Adrenal gland (tissue), 12 donors: ENCODE results near the gene URI1. TPM values are rescaled to one million over a fixed set of nuclear protein-coding genes. Genes with fewer than 3 reads are reported as not detected.
A peak's percentile ranks its signal among the peaks of the same experiment; 100 is the strongest.

Experiments used
- DNase-seq, 7 donors: peaks; one replicate each; pipeline ENCODE4 v3.0.0-alpha.2; 2019 to 2020
- H3K27ac ChIP-seq, 5 donors: fragments of 200-600 bp; sonication (generic) in 4 of 5; 1 replicate in 3 of 5; 2 replicates in 2 of 5; pipeline versions ENCODE4 v1.5.1 to v1.8.0; 2016 to 2020; ENCODE audit warnings: mild to moderate bottlenecking in 1 of 5
- H3K27me3 ChIP-seq: fragments of 200-600 bp; 2 replicates; pipeline ENCODE4 v1.8.0; 2021
- H3K36me3 ChIP-seq, 2 donors: fragments of 200-600 bp; replicated peaks in 1 of 2; 1 replicate in 1 of 2; 2 replicates in 1 of 2; pipeline versions ENCODE4 v1.5.1 to v1.8.0; 2018 to 2022
- H3K4me1 ChIP-seq, 2 donors: fragments of 200-600 bp; replicated peaks in 1 of 2; 1 replicate in 1 of 2; 2 replicates in 1 of 2; pipeline versions ENCODE4 v1.5.1 to v1.8.0; 2018 to 2021
- H3K4me3 ChIP-seq, 4 donors: fragments of 200-600 bp; sonication (generic) in 3 of 4; one replicate each; pipeline ENCODE4 v1.5.1; 2016 to 2018
- H3K9me3 ChIP-seq, 3 donors: fragments of 200-600 bp; sonication (generic) in 1 of 3; replicated peaks in 1 of 3; 1 replicate in 2 of 3; 2 replicates in 1 of 3; pipeline versions ENCODE4 v1.5.1 to v1.8.0; 2016 to 2021
- CTCF ChIP-seq, 6 experiments: fragments of 450-650 bp in 4 of 6; fragments of 200-600 bp in 2 of 6; sonication (generic) in 1 of 6; IDR thresholded peaks; 1 replicate in 5 of 6; 2 replicates in 1 of 6; pipeline versions ENCODE4 v1.5.1 to v1.8.0; 2016 to 2021; ENCODE audit warnings: antibody characterized with exemption in 6 of 6, mild to moderate bottlenecking in 2 of 6, moderate library complexity in 1 of 6
- POLR2A ChIP-seq, 2 donors: fragments of 450-650 bp; IDR thresholded peaks; one replicate each; pipeline ENCODE4 v1.6.1; 2017; ENCODE audit warnings: antibody characterized with exemption in 2 of 2, mild to moderate bottlenecking in 2 of 2, moderate library complexity in 1 of 2
- WGBS, 4 donors: extraction: QIAGEN DNeasy Blood & Tissue Kit in 2 of 4; methylation state at CpG; one replicate each; pipeline versions ENCODE4 v1.1.5 to v1.1.7; 2013 to 2017; 5-methylcytosine and 5-hydroxymethylcytosine counted together
- intact Hi-C, 2 donors: fragments of 100-400 bp; cut with DNase I; formaldehyde crosslinking; loops; one replicate each; pipeline versions ENCODE4 v1.14.1 to v1.15.0; 2022 to 2023
- polyA plus RNA-seq, 3 donors: library from polyadenylated mRNA; stranded (reverse); fragments of 200-250 nt in 2 of 3; fragments of 350-450 nt in 1 of 3; fragmentation: Illumina TruSeq in 1 of 3; extraction: RNeasy Lipid Tissue Mini Kit (QIAGEN cat#74804) in 1 of 3; gene quantifications; one replicate each; pipeline ENCODE4 v1.2.3, GENCODE V29; 2013 to 2014
- small RNA-seq, 2 donors: library from RNA; depleted of rRNA; stranded (forward); fragments of <200 nt; gene quantifications; one replicate each; pipeline ENCODE3, GENCODE V24; 2016
- total RNA-seq, 9 donors: library from RNA; depleted of rRNA in 4 of 9; stranded (reverse); fragments of >200 nt in 4 of 9; fragments of 120-200 nt in 1 of 9; fragmentation: NEBNext Ultra II Directional in 1 of 9; extraction: Animal tissue kit (Norgen Biotek cat#: 25700) in 1 of 9; gene quantifications; one replicate each; pipeline versions ENCODE4 v1.1.0 to v1.2.4, GENCODE V29; 2013 to 2023
- donor health status: healthy with polysubstance abuse.
- donor health status: Bipolar disorder and iron deficiency.
- donor health status: DM: yes; HTN: yes; CAD: no.
- donor health status: DM: no; HTN: no; CAD: no.
- donor health status: DM: no; HTN: no; CAD: no.
- donor health status: DM: yes; HTN: yes; CAD: no.

The URI1 gene
- total and polyA plus RNA-seq, 12 donors = 21.6 to 115 (median 71.1) TPM

- H3K27me3 ChIP-seq = no peaks in the 10 kb centered on the region
- intact Hi-C loops = no loop called here
- H3K9me3 ChIP-seq = no peaks in the 10 kb centered on the region
- 69 to 79% (median 74%) methylated on average over 13 to 16 of the region's 16 CpGs for WGBS, 4 donors
- H3K4me3 ChIP-seq = no peak overlapping the region
- TF ChIP-seq CTCF (IDR thresholded peaks at IDR 0.05) = no peak
- no peak for TF ChIP-seq POLR2A (IDR thresholded peaks at IDR 0.05)
- no peaks in the 10 kb centered on the region for H3K36me3 ChIP-seq
- no peaks in the 10 kb centered on the region for H3K4me1 ChIP-seq
- peak in 1 of 7 donors; percentile 24 for DNase-seq
- H3K27ac ChIP-seq = no peak overlapping the region
Measured at GRCh38 chr19:30064771-30065494, 122.9 kb downstream of the URI1 start.

GRCh38 chr19:30065680-30066606, 123.9 kb downstream of the URI1 start:
- intact Hi-C loops = no loop called here
- DNase-seq = peak in 1 of 7 donors; percentile 25

More at GRCh38 chr19:30065680-30066606, 123.9 kb downstream of the URI1 start:
- no peak overlapping the region for H3K27ac ChIP-seq
- H3K4me1 ChIP-seq = no peaks in the 10 kb centered on the region
- no peaks in the 10 kb centered on the region for H3K27me3 ChIP-seq
- no peak overlapping the region for H3K4me3 ChIP-seq
- 87 to 93% (median 93%) methylated on average over 5 of the region's 5 CpGs for WGBS, 4 donors
- no peaks in the 10 kb centered on the region for H3K9me3 ChIP-seq
- H3K36me3 ChIP-seq = no peaks in the 10 kb centered on the region
- TF ChIP-seq CTCF (IDR thresholded peaks at IDR 0.05) (no peak), POLR2A (IDR thresholded peaks at IDR 0.05) (no peak)

Small RNAs within 50 kb of the gene (small RNA-seq; reads per million reads assigned to genes)
- gene AC008798.1 (0 reads per million in 2 donors), gene TAF9P3 (0 reads per million in 2 donors)

Other genes starting within 250 kb of the URI1 start
- gene C19orf12, start 227.0 kb upstream of the URI1 start, total RNA-seq = 10 to 100 TPM; 30.1 to 68.5 (median 47.0) TPM
- gene C19orf12, start 227.0 kb upstream of the URI1 start, polyA plus RNA-seq = 10 to 100 TPM; 20.0 to 25.3 (median 25.0) TPM
- gene CCNE1, start 130.2 kb upstream of the URI1 start, total RNA-seq = 10 to 100 TPM in 1 of 9 donors, 1 to 10 TPM in 8; 3.0 to 67.7 (median 7.0) TPM
- gene CCNE1, start 130.2 kb upstream of the URI1 start, polyA plus RNA-seq = 10 to 100 TPM in 1 of 3 donors, 1 to 10 TPM in 2; 8.5 to 10.8 (median 9.5) TPM